Left lobe of liver (tissue), 2 donors: ENCODE measurements around the gene MRE11. TPM values are rescaled to one million over a fixed set of nuclear protein-coding genes. Genes with fewer than 3 reads are reported as not detected.
A peak's percentile ranks its signal among the peaks of the same experiment; 100 is the strongest.
"Not testable (repeated sequence)": the region's sequence is repeated elsewhere in the genome, so short reads cannot be mapped to it uniquely, and the experiment has no call there.

Experiments used
- ATAC-seq: fragments of 200-7000 bp; cut with Tn5 transposase; one replicate; pipeline ENCODE4 v1.9.1; 2020; ENCODE audit warnings: mild to moderate bottlenecking, moderate library complexity
- DNase-seq: peaks from one replicate; pipeline ENCODE4 v3.0.0-alpha.2; 2020; ENCODE audit warnings: low spot score
- total RNA-seq: library from RNA; stranded (reverse); gene quantifications from one replicate; pipeline ENCODE4 v1.2.1, GENCODE V29; 2021
- donor health status: DM: no; HTN: no; CAD: no; lungs with moderate emphysema.
- donor health status: DM: no; HTN: yes; CAD: no.

MRE11 gene
- total RNA-seq, 1 donor from 2014 or later: 3.9 TPM

GRCh38 chr11:94507485-94507884 is 13.8 kb upstream of the MRE11 start:
- DNase-seq (no peak), ATAC-seq (no peak)

GRCh38 chr11:94506513-94506912 is 12.9 kb upstream of the MRE11 start:
- ATAC-seq, DNase-seq: not testable (repeated sequence)

GRCh38 chr11:94504689-94505293 is 11.1 kb upstream of the MRE11 start:
- peak; percentile 73 for ATAC-seq
- no peak for DNase-seq

- no peak for DNase-seq
These were observed 7.9 kb upstream of the MRE11 start for GRCh38 chr11:94501522-94501921.

GRCh38 chr11:94500181-94500580 is 6.5 kb upstream of the MRE11 start:
- DNase-seq: no peak
- ATAC-seq: no peak

More at GRCh38 chr11:94501522-94501921, 7.9 kb upstream of the MRE11 start:
- no peak for ATAC-seq

DNA sequence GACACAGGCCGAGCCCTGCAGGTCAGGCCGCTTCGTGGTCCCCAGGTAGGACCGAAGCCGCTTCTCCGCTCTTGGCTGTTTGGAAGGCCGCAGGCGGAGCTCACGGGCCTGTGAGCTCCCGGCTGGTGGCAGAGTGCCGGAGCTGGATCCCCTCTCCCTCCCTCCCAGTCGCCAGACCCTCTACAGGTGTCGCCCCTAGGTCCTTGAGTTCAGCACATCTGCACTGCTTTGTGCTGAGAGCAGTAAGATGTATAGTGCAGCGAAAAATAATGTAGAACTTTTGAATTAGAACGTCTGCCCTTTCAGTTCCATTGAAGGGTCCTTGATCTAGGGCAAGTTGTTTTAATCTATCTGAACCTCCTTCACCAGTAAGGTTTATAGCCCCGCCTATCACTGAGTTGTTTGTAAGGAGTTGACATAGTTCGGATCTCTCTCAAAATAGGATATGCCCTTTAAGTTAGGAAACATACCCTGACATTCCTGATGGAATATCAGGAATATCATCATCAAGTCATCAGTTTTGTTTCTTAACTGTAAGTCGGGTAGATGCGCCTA is 559 bp upstream of the MRE11 start:
- peak; percentile 71 for ATAC-seq
- no peak for DNase-seq

- no peak for ATAC-seq
- no peak for DNase-seq
These were observed 7.6 kb downstream of the MRE11 start for GRCh38 chr11:94486068-94486467.

DNA sequence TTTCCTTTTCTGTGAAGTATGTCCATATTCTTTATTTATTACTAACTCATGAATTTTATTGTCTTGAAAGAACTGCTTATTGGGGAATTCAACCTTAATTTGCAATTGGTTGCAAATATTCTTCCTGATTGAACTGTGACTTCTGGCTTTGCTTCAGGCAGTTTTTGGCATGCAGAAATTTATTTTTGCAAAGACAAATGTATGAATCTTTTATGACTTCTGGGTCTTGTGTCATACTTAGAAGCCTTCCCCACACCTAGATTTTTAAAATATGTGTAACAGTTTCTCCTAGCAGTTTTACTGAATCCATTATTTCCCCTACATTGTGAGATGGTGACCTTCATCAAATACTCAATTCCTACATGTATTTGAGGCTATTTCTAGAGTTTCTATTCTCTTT is 12.3 kb downstream of the MRE11 start:
- DNase-seq: no peak

GRCh38 chr11:94477624-94478023 is 16.0 kb downstream of the MRE11 start:
- DNase-seq (no peak), ATAC-seq (no peak)

More for the DNA sequence above, 12.3 kb downstream of the MRE11 start:
- ATAC-seq: no peak

DNA sequence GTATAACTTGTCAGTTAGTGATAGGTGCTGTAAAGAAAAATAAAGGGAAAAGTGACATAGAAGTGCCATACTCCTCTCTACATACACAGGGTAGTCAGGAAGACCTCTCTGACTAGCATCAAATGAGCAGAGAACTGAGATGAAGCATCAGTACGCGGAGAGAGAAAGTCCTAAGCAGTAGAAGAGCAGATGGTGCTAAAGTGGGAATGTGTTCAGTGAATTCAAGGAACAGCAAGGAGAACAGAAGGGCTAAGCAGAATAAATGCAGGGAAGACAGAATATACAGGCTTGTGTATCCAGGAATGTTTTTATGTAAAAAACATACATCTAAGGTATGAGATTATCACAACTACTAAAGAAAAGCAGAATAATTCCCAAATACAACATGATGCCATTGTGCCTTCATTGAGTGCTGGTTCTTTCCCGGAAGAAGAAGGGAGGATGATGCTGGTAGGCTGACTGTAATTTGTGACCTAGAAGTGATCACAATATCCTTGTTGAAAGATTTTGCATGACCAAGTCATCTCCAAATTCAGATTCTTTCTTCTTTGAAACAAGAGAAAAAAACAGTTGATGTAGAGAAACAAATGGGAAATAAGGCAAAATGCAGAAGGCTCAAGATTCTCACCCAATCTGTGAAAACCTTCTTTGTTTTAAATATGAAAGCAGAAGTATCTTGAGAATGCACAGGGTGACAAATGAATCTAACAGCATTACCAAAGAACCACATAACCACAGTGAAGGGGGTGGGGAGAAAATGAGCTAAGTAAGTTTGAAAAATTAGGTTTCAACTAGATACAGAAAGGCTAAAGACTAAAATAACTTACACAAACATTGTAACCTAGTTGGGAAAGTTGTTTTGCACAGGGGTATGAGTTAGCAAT is 20.5 kb downstream of the MRE11 start:
- no peak for ATAC-seq

DNA sequence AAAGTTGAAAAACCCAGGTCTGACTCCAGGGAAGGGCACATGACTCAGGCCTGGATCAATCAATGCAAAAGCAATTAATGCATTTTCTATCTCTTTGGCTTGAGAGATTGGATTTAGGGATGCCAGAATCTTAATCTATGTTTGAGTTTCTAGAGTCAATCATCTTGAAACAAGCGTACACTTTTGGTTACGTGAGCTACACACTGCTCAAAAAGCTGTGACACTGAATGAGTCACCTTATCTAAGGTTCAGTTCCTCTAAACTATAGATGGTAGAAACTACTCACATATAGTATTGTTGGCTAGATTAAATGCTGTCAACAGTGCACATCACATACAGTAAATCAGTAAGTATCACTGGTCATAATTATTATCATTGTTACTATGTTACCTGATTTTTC is 24.2 kb downstream of the MRE11 start:
- ATAC-seq (no peak), DNase-seq (no peak)

More for the DNA sequence above, 20.5 kb downstream of the MRE11 start:
- no peak for DNase-seq

DNA sequence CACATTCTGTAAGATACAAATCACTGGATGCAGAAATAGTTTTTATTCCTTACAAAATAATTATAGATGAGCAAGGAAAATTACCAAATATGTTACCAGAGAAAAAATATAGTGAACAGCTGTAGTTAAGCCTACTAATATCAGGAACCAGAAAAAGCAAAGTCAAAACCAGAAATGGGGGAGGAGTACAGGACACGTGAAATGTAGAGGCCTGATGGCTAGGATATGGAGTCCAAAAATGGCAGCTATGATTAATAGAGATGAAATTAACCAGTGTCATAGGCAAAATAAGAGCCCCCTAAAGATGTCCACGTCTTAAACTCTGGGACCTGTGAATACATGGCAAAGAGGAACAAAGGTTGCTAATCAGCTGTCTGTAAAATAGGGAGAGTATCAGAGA is 34.1 kb downstream of the MRE11 start:
- DNase-seq (no peak), ATAC-seq (no peak)

DNA sequence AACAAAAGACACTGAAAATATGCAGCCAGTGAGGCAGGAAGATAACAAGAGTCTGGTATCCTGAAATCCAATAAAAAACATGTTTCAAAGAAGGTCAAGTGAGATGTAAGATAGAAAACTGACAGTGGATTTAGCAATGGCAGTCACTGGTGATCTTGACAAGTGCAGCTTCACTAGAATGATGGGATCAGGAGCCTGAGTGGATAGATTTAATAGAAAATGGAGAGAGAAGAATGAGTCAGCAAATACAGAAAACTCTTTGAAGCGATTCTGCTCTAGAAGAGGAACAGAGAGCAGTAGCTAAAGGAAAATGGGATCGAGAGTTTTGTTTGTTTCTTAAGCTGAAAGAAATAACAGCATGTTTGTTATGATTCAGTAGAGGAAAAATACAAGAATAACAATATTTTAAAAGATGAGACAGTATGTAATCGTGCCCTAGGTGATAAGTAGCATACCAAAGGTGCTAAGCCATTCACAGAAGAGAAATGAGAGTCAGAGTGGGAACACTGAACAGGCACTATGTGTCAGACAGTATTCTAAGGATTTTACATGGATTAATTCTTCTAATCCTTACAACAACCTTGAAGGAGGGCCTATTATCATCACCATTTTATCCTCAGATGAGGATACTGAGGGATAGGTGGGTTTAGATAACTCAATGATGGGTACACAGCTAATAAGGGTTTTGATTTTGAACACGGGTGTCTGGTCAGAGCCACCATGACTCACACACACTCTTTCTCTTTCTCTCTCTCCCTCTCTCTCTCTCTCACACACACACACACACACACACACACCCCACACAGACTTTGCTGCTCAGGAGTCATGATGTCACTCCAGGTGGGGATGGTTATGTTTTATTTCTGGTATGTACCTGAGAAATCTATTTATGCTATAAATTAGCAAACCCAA is 36.3 kb downstream of the MRE11 start:
- DNase-seq (no peak), ATAC-seq (no peak)

GRCh38 chr11:94455861-94456260 is 37.8 kb downstream of the MRE11 start:
- no peak for ATAC-seq
- DNase-seq: no peak

GRCh38 chr11:94454301-94454700 is 39.3 kb downstream of the MRE11 start:
- DNase-seq: no peak
- no peak for ATAC-seq

DNA sequence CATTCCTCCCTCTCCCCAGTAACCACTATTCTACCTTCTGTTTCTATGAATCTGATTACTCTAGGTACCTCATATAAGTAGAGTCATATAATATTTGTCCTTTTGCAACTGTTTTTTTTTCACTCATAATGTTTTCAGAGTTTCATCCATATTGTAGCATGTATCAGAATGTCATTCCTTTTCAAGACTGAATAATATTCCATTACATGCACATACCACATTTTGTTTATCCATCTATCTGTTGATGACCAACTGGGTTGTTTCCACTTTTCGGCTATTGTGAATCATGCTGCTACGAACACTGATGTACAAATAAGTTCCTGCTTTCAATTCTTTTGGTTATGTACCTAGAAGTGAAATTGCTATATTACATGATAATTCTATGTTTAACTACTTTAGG is 40.7 kb downstream of the MRE11 start:
- DNase-seq: no peak
- ATAC-seq: no peak

- DNase-seq: no peak
- no peak for ATAC-seq
These were observed 43.6 kb downstream of the MRE11 start for GRCh38 chr11:94450048-94450447.

DNA sequence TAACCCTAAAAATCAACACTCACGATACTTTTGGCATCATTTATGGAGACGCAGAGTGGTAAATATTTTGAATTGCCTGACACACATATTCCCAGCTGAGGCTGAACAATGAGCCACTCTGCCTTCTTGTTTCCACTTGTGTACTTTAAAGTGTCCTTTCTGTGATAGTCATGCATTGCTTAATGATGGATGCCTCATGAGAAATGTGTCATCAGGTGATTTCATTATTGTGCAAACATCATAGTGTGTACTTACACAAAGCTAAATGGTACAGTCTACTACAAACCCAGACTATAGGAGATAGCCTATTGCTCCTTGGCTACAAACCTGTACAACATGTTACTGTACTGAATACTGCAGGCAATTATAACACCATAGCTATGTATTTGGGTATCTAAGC is 44.2 kb downstream of the MRE11 start:
- ATAC-seq (peak; percentile 69), DNase-seq (no peak)

GRCh38 chr11:94449029-94449428 is 44.6 kb downstream of the MRE11 start:
- ATAC-seq (no peak), DNase-seq (no peak)

- no peak for ATAC-seq
- no peak for DNase-seq
These were observed 46.5 kb downstream of the MRE11 start for GRCh38 chr11:94447149-94447548.

GRCh38 chr11:94445641-94446040 is 48.0 kb downstream of the MRE11 start:
- ATAC-seq (no peak), DNase-seq (no peak)
